OCI-LY7 (cell line): ENCODE data around the gene KLHL8. TPM values are rescaled to one million over a fixed set of nuclear protein-coding genes. Genes with fewer than 3 reads are reported as not detected.

Source experiments
- BruUV-seq: library from RNA; stranded (reverse); fragments of 400-500 nt; replicated peaks from 2 replicates; lab custom pipeline; 2021; lab: Mats Ljungman, UMichigan
- CTCF ChIA-PET: fragments of 300-600 bp; sonication (Branson Sonifier 250); formaldehyde crosslinking; loops from one replicate; lab custom pipeline; 2022; ENCODE audit warnings: antibody characterized with exemption; ENCODE audit not compliant: unreplicated experiment; lab: Charles Lee
- POLR2A ChIA-PET: fragments of 300-600 bp; sonication (Branson Sonifier 250); formaldehyde crosslinking; loops from one replicate; lab custom pipeline; 2022; ENCODE audit warnings: antibody characterized with exemption; lab: Charles Lee
- DNase-seq: peaks from one replicate; pipeline ENCODE4 v3.0.0-alpha.2; 2015; ENCODE audit warnings: low spot score
- H2AFZ ChIP-seq: fragments of 200-600 bp; sonication (generic), shearing (Covaris generic); 2 replicates; pipeline ENCODE4 v1.6.1; 2014; ENCODE audit warnings: mild to moderate bottlenecking, antibody characterized with exemption, low read length, moderate library complexity
- H3K27ac ChIP-seq: fragments of 200-600 bp; sonication (generic); 2 replicates; pipeline ENCODE4 v1.5.1; 2014; ENCODE audit warnings: mixed run types, low read depth, mild to moderate bottlenecking, moderate library complexity, low read length, inconsistent platforms; ENCODE audit not compliant: poor library complexity, severe bottlenecking
- H3K36me3 ChIP-seq: fragments of 200-600 bp; sonication (generic); 2 replicates; pipeline ENCODE4 v1.6.1; 2014; ENCODE audit warnings: mild to moderate bottlenecking, antibody characterized with exemption, low read length, moderate library complexity, mixed read lengths; ENCODE audit not compliant: insufficient read depth
- H3K4me1 ChIP-seq: fragments of 200-600 bp; sonication (generic); 2 replicates; pipeline ENCODE4 v1.5.1; 2014; ENCODE audit warnings: mild to moderate bottlenecking, low read length; ENCODE audit not compliant: insufficient read depth, poor library complexity, severe bottlenecking
- H3K4me2 ChIP-seq: fragments of 200-600 bp; sonication (generic); 2 replicates; pipeline ENCODE4 v1.6.1; 2014; ENCODE audit warnings: mild to moderate bottlenecking, low read length
- H3K4me3 ChIP-seq: fragments of 200-600 bp; sonication (generic); 2 replicates; pipeline ENCODE4 v1.5.1; 2014; ENCODE audit warnings: mild to moderate bottlenecking, low read depth, low read length; ENCODE audit not compliant: poor library complexity, severe bottlenecking
- H3K79me2 ChIP-seq: fragments of 200-600 bp; sonication (generic); 2 replicates; pipeline ENCODE4 v1.6.1; 2016; ENCODE audit warnings: low read depth, mild to moderate bottlenecking, low read length, moderate library complexity, mixed read lengths; ENCODE audit not compliant: insufficient read depth
- H3K9me2 ChIP-seq: fragments of 200-600 bp; sonication (generic); 2 replicates; pipeline ENCODE4 v1.6.1; 2016; ENCODE audit warnings: mild to moderate bottlenecking, low read length, mixed read lengths; ENCODE audit not compliant: insufficient read depth
- H3K9me3 ChIP-seq: fragments of 200-600 bp; sonication (generic); 2 replicates; pipeline ENCODE4 v1.6.1; 2014; ENCODE audit warnings: mild to moderate bottlenecking, mixed run types, low read length, mixed read lengths
- H4K20me1 ChIP-seq: fragments of 200-600 bp; sonication (generic); 2 replicates; pipeline ENCODE4 v1.6.1; 2014; ENCODE audit warnings: mild to moderate bottlenecking, antibody characterized with exemption, low read length, moderate library complexity, mixed read lengths; ENCODE audit not compliant: insufficient read depth
- EZH2phosphoT487 ChIP-seq: fragments of 200-600 bp; sonication (generic); IDR thresholded peaks from 2 replicates; pipeline ENCODE4 v1.6.1; 2018; ENCODE audit warnings: low read depth, borderline replicate concordance, mild to moderate bottlenecking, mixed run types, antibody characterized with exemption, low read length, moderate library complexity, mixed read lengths
- intact Hi-C: fragments of 100-400 bp; cut with micrococcal nuclease; formaldehyde crosslinking; loops from one replicate; pipeline ENCODE4 v1.10.0; 2022; ENCODE audit not compliant: unreplicated experiment
- total RNA-seq, 2 experiments: library from RNA; depleted of rRNA in 1 of 2; stranded (reverse); fragments of >200 nt in 1 of 2; shearing (Covaris generic) in 1 of 2; gene quantifications; 2 replicates each; pipeline ENCODE4 v1.2.3, GENCODE V29; 2014 to 2022
- TF ChIP-seq, protein P1 (sequence below): fragments of 200-600 bp; sonication (generic); conservative IDR thresholded peaks from 2 replicates; pipeline ENCODE4 v1.5.1; 2014; ENCODE audit warnings: mild to moderate bottlenecking, antibody characterized with exemption, low read length, moderate library complexity, mixed read lengths

Gene KLHL8
- total RNA-seq, 2 experiments from 2014 or later = 9.0 to 23.4 TPM

DNA sequence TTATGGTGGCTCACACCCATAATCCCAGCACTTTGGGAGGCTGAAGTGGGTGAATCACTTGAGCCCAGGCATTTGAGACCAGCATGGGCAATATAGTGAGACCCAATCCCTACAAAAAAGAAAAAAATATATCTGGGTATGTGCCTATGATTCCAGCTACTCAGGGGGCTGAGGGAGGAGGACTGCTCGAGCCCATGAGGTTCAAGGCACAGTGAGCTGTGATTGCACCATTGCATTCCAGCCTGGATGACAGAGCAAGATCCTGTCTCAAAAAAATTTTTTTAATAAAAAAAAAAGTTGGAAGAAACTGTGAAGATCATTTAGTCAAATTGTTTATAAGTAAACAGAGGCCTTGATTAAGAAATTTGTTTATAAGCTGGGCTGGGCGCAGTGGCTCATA, 39.7 kb downstream of the KLHL8 start:
- BruUV-seq = no TSS peak
- H3K9me3 ChIP-seq = no peaks in the 10 kb centered on the region
- H3K36me3 ChIP-seq = peaks cover 17% of the 10 kb centered on the region
- no peak for DNase-seq
- no peaks in the 10 kb centered on the region for H3K9me2 ChIP-seq
- H4K20me1 ChIP-seq = no peaks in the 10 kb centered on the region
- CTCF ChIA-PET = no interaction called here
- no peak overlapping the region for H3K4me2 ChIP-seq
- H3K4me1 ChIP-seq = no peaks in the 10 kb centered on the region
- no peaks in the 10 kb centered on the region for H3K79me2 ChIP-seq
- POLR2A ChIA-PET = interaction anchor here (0.6 kb wide), 1 partner anchor 630 kb away, joined by 3 read pairs; no protein-coding TSS in a partner anchor
- no peak overlapping the region for H2AFZ ChIP-seq
- no peak overlapping the region for H3K4me3 ChIP-seq
- H3K27ac ChIP-seq = no peak overlapping the region
- TF ChIP-seq EZH2phosphoT487 = no peak
- TF ChIP-seq, protein P1, sequence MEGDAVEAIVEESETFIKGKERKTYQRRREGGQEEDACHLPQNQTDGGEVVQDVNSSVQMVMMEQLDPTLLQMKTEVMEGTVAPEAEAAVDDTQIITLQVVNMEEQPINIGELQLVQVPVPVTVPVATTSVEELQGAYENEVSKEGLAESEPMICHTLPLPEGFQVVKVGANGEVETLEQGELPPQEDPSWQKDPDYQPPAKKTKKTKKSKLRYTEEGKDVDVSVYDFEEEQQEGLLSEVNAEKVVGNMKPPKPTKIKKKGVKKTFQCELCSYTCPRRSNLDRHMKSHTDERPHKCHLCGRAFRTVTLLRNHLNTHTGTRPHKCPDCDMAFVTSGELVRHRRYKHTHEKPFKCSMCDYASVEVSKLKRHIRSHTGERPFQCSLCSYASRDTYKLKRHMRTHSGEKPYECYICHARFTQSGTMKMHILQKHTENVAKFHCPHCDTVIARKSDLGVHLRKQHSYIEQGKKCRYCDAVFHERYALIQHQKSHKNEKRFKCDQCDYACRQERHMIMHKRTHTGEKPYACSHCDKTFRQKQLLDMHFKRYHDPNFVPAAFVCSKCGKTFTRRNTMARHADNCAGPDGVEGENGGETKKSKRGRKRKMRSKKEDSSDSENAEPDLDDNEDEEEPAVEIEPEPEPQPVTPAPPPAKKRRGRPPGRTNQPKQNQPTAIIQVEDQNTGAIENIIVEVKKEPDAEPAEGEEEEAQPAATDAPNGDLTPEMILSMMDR = no peak
- intact Hi-C loops = no loop called here

DNA sequence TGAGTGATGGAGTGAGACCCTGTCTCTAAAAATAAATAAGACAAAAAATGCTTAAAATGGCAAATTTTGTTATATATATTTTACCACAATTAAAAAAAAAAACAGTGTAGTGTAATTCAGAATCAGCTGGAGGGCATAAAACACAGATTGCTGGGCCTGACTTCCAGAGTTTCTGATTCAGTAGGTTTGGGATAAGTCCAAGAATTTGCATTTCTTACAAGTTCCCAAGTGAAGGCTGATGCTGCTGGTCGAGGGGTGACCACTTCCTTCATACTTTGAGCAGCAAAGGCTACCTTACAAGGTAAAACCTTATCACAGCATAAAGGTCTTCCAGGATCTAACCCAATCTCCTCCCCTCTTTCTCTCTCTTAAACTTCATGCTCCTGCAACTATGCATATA, 40.7 kb downstream of the KLHL8 start:
- Histone ChIP-seq H3K9me2 (no peaks in the 10 kb centered on the region), H3K27ac (no peak overlapping the region), H3K9me3 (no peaks in the 10 kb centered on the region), H4K20me1 (no peaks in the 10 kb centered on the region), H3K4me2 (no peak overlapping the region), H3K4me3 (no peak overlapping the region), H2AFZ (no peak overlapping the region), H3K4me1 (no peaks in the 10 kb centered on the region), H3K79me2 (no peaks in the 10 kb centered on the region), H3K36me3 (peaks cover 20% of the 10 kb centered on the region)
- TF ChIP-seq, protein P1 = no peak
- TF ChIP-seq EZH2phosphoT487 = no peak
- BruUV-seq = no TSS peak
- no peak for DNase-seq
- CTCF ChIA-PET = no interaction called here
- intact Hi-C loops = no loop called here
- POLR2A ChIA-PET = no interaction called here

DNA sequence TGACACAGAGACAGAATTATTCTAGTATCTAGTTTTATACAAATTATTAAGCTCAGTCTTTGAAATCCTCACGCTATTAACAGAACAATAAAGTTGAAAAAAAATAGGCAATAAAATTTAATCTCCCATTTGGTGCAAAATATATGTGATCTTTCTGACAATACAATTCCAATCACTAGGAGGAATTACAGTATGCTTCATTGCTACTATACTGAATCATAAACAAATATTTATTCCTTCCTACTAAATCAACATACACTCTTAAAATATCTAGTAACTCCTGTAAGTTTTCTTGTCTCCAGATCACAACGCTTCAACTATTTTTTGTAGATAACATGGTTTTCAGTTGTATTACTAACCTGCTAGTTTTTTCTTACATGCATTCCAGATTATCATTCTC, 45.7 kb downstream of the KLHL8 start:
- Histone ChIP-seq H3K4me3 (no peak overlapping the region), H3K27ac (no peak overlapping the region), H3K4me2 (no peak overlapping the region), H3K9me2 (no peaks in the 10 kb centered on the region), H3K36me3 (peaks cover 20% of the 10 kb centered on the region), H3K9me3 (no peaks in the 10 kb centered on the region), H4K20me1 (no peaks in the 10 kb centered on the region), H2AFZ (no peak overlapping the region), H3K4me1 (no peaks in the 10 kb centered on the region), H3K79me2 (no peaks in the 10 kb centered on the region)
- ChIA-PET POLR2A (interaction anchor here (0.6 to 1.0 kb wide), 3 partner anchors 8 to 19 kb away, joined by 3 to 7 read pairs (median 3); no protein-coding TSS in a partner anchor), CTCF (no interaction called here)
- no TSS peak for BruUV-seq
- intact Hi-C loops = no loop called here
- DNase-seq = no peak
- TF ChIP-seq EZH2phosphoT487 = no peak
- TF ChIP-seq, protein P1 = no peak
